IMR-90 (cell line): ENCODE measurements around the gene LBHD2. TPM values are rescaled to one million over a fixed set of nuclear protein-coding genes. Genes with fewer than 3 reads are reported as not detected.

Source experiments
- ATAC-seq: fragments of 200-7000 bp; cut with Tn5 transposase; 2 replicates; pipeline ENCODE4 v1.9.1; 2020; ENCODE audit warnings: low read depth, mild to moderate bottlenecking, moderate library complexity
- BruUV-seq: library from RNA; stranded (reverse); fragments of 400-500 nt; replicated peaks from 2 replicates; lab custom pipeline; 2021; lab: Mats Ljungman, UMichigan
- CTCF ChIA-PET: fragments of 300-600 bp; formaldehyde crosslinking; extraction: SDS; loops from one replicate; lab custom pipeline; 2021; ENCODE audit warnings: antibody characterized with exemption; lab: Yijun Ruan, JAX
- POLR2A ChIA-PET: fragments of 300-600 bp; sonication (Branson Sonifier 250); formaldehyde crosslinking; loops from one replicate; lab custom pipeline; 2022; ENCODE audit warnings: antibody characterized with exemption; ENCODE audit not compliant: unreplicated experiment; lab: Charles Lee
- DNase-seq: peaks from one replicate; pipeline ENCODE4 v3.0.0; 2013
- H2AFZ ChIP-seq: replicated peaks from 2 replicates; pipeline ENCODE3; 2013; ENCODE audit warnings: low read length, mild to moderate bottlenecking; ENCODE audit not compliant: poor library complexity
- H2AK5ac ChIP-seq: 2 replicates; pipeline ENCODE4 v1.6.1; 2013; ENCODE audit warnings: low read depth, low read length, inconsistent platforms
- H2AK9ac ChIP-seq: replicated peaks from 2 replicates; pipeline ENCODE3; 2013; ENCODE audit warnings: mild to moderate bottlenecking, low read depth, low read length, moderate library complexity; ENCODE audit not compliant: poor library complexity
- H2BK120ac ChIP-seq: 2 replicates; pipeline ENCODE4 v1.6.1; 2013; ENCODE audit warnings: low read depth, low read length, inconsistent platforms
- H2BK15ac ChIP-seq: 3 replicates; pipeline ENCODE4 v1.6.1; 2013; ENCODE audit warnings: low read depth, low read length, inconsistent platforms
- H2BK20ac ChIP-seq: 2 replicates; pipeline ENCODE4 v1.6.1; 2013; ENCODE audit warnings: low read depth, mild to moderate bottlenecking, inconsistent platforms, low read length, moderate library complexity
- H2BK5ac ChIP-seq: 2 replicates; pipeline ENCODE4 v1.6.1; 2013; ENCODE audit warnings: mild to moderate bottlenecking, low read depth, low read length, inconsistent platforms; ENCODE audit not compliant: poor library complexity, severe bottlenecking
- H3K14ac ChIP-seq: replicated peaks from 2 replicates; pipeline ENCODE4 v1.6.1; 2013; ENCODE audit warnings: low read depth, low read length, inconsistent platforms
- H3K18ac ChIP-seq: 2 replicates; pipeline ENCODE4 v1.6.1; 2013; ENCODE audit warnings: low read depth, low read length, control low read depth
- H3K23ac ChIP-seq: 2 replicates; pipeline ENCODE4 v1.6.1; 2013; ENCODE audit warnings: low read depth, low read length, inconsistent platforms
- H3K27ac ChIP-seq: 2 replicates; pipeline ENCODE4 v1.5.1; 2013; ENCODE audit warnings: mild to moderate bottlenecking, control low read depth, low read length; ENCODE audit not compliant: insufficient read depth
- H3K27me3 ChIP-seq: 2 replicates; pipeline ENCODE4 v1.6.1; 2013; ENCODE audit warnings: low read length; ENCODE audit not compliant: control insufficient read depth, insufficient read depth
- H3K36me3 ChIP-seq: 2 replicates; pipeline ENCODE4 v1.6.1; 2013; ENCODE audit warnings: low read length, mixed read lengths; ENCODE audit not compliant: control insufficient read depth, insufficient read depth
- H3K4ac ChIP-seq: 2 replicates; pipeline ENCODE4 v1.6.1; 2013; ENCODE audit warnings: low read depth, low read length, inconsistent platforms
- H3K4me1 ChIP-seq: 2 replicates; pipeline ENCODE4 v1.6.1; 2013; ENCODE audit warnings: low read length, mixed read lengths; ENCODE audit not compliant: control insufficient read depth, insufficient read depth
- H3K4me2 ChIP-seq: 2 replicates; pipeline ENCODE4 v1.6.1; 2013; ENCODE audit warnings: low read depth, mild to moderate bottlenecking, control low read depth, low read length, moderate library complexity
- H3K4me3 ChIP-seq: 2 replicates; pipeline ENCODE4 v1.5.1; 2013; ENCODE audit warnings: low read depth, mild to moderate bottlenecking, control low read depth, low read length, moderate library complexity; ENCODE audit not compliant: insufficient read depth
- H3K56ac ChIP-seq: 2 replicates; pipeline ENCODE4 v1.6.1; 2013; ENCODE audit warnings: low read length, inconsistent platforms; ENCODE audit not compliant: insufficient read depth; ENCODE audit errors: extremely low read depth
- H3K79me1 ChIP-seq, 2 experiments: 2 replicates each; pipeline ENCODE4 v1.6.1; 2013; ENCODE audit warnings: low read length in 2 of 2, inconsistent platforms in 1 of 2, low read depth in 1 of 2
- H3K9ac ChIP-seq: 2 replicates; pipeline ENCODE4 v1.6.1; 2013; ENCODE audit warnings: low read depth, low read length, control low read depth
- H3K9me1 ChIP-seq: 2 replicates; pipeline ENCODE4 v1.6.1; 2013; ENCODE audit warnings: low read length, inconsistent platforms; ENCODE audit not compliant: insufficient read depth
- H3K9me3 ChIP-seq: 2 replicates; pipeline ENCODE4 v1.6.1; 2013; ENCODE audit warnings: low read length; ENCODE audit not compliant: control insufficient read depth, insufficient read depth
- H4K20me1 ChIP-seq: 2 replicates; pipeline ENCODE4 v1.6.1; 2013; ENCODE audit warnings: low read length, inconsistent platforms; ENCODE audit not compliant: insufficient read depth
- H4K5ac ChIP-seq: 2 replicates; pipeline ENCODE4 v1.6.1; 2013; ENCODE audit warnings: mild to moderate bottlenecking, low read depth, low read length, control low read depth
- H4K8ac ChIP-seq, 2 experiments: 2 replicates each; pipeline ENCODE4 v1.6.1; 2013; ENCODE audit warnings: low read depth in 2 of 2, low read length in 2 of 2, control low read depth in 1 of 2, inconsistent platforms in 1 of 2
- H4K91ac ChIP-seq: 2 replicates; pipeline ENCODE4 v1.6.1; 2013; ENCODE audit warnings: low read depth, low read length, inconsistent platforms; ENCODE audit not compliant: insufficient read depth
- CHD1 ChIP-seq: IDR thresholded peaks from 2 replicates; pipeline ENCODE4 v1.6.1; 2012; ENCODE audit warnings: low read depth, low read length, improper control_type of control experiment
- CTCF ChIP-seq: conservative IDR thresholded peaks from 2 replicates; pipeline ENCODE4 v1.5.1; 2012; ENCODE audit warnings: mild to moderate bottlenecking, low read depth, low read length, improper control_type of control experiment
- POLR2A ChIP-seq: IDR thresholded peaks from 2 replicates; pipeline ENCODE4 v1.6.1; 2012; ENCODE audit warnings: mild to moderate bottlenecking, low read depth, low read length
- RAD21 ChIP-seq: IDR thresholded peaks from 2 replicates; pipeline ENCODE4 v1.6.1; 2012; ENCODE audit warnings: low read length, improper control_type of control experiment
- WGBS, 2 experiments: methylation state at CpG; one replicate each; pipeline versions ENCODE4 v1.1.5 to v1.1.7; 2013; ENCODE audit warnings: missing lambda C conversion rate in 2 of 2; ENCODE audit not compliant: insufficient read length in 1 of 2; ENCODE audit errors: extremely low coverage in 2 of 2; 5-methylcytosine and 5-hydroxymethylcytosine counted together
- dilution Hi-C: fragments of 300-500 bp; cut with HindIII; formaldehyde crosslinking; loops from one replicate; pipeline ENCODE4 v1.14.3; 2018; ENCODE audit warnings: low sequenced_read_pairs; ENCODE audit not compliant: unreplicated experiment
- in situ Hi-C: fragments of 300-500 bp; cut with MboI; formaldehyde crosslinking; loops from 3 replicates; pipeline ENCODE4 v1.14.3; 2019; ENCODE audit warnings: low sequenced_read_pairs, inconsistent platforms, mixed read lengths
- intact Hi-C: fragments of 100-400 bp; cut with micrococcal nuclease; formaldehyde crosslinking; loops from 2 replicates; pipeline ENCODE4 v1.10.0; 2022
- polyA plus RNA-seq, 3 experiments: library from polyadenylated mRNA; depleted of rRNA; stranded (reverse); fragments of >200 nt; gene quantifications; 2 replicates each; pipeline ENCODE4 v1.2.3, GENCODE V29; 2012; ENCODE audit warnings: low replicate concordance in 1 of 3
- total RNA-seq: library from RNA; depleted of rRNA; stranded (reverse); fragments of >200 nt; gene quantifications from 2 replicates; pipeline ENCODE4 v1.2.3, GENCODE V29; 2012

Gene LBHD2
- total and polyA plus RNA-seq, 2 of the 4 experiments (the other 2 are of a cell fraction), result not detected

- TF ChIP-seq RAD21 (no peak), POLR2A (no peak)
Measured at GRCh38 chr14:103122947-103123633, 39.1 kb downstream of the LBHD2 start, which contains the start of gene TNFAIP2 (continued).

- H2BK5ac ChIP-seq, result no peak overlapping the region
- no peak overlapping the region for H3K14ac ChIP-seq
- H3K9me1 ChIP-seq, result no peaks in the 10 kb centered on the region
- no peaks in the 10 kb centered on the region for H3K36me3 ChIP-seq
- H3K27ac ChIP-seq, result no peak overlapping the region; the same call in 1 of the 2 replicates
- no peak overlapping the region for H2BK20ac ChIP-seq
- H3K4me3 ChIP-seq, result no peak overlapping the region
- H2AK9ac ChIP-seq, result peak overlapping the region; percentile 66
- H3K4me2 ChIP-seq, result peak overlapping the region; percentile 10; the same call in 1 of the 2 replicates
- H2BK15ac ChIP-seq, result no peak overlapping the region; the same call in 2 of the 3 replicates
- no peak overlapping the region for H3K56ac ChIP-seq
- no peak overlapping the region; a peak in 1 of 4 replicates for H4K8ac ChIP-seq
- H3K27me3 ChIP-seq, result peaks cover 6% of the 10 kb centered on the region; the same call in 1 of the 2 replicates
- ChIA-PET POLR2A (no interaction called here), CTCF (no interaction called here)
- H2BK120ac ChIP-seq, result no peak overlapping the region
- DNase-seq (no peak), ATAC-seq (no peak; the same call in none of the 2 replicates)
- no peak overlapping the region for H3K18ac ChIP-seq
- dilution Hi-C loops, result no loop called here
- no peaks in the 10 kb centered on the region for H3K79me1 ChIP-seq
- peaks cover 17% of the 10 kb centered on the region for H3K4me1 ChIP-seq
- no TSS peak for BruUV-seq
- peak overlapping the region; percentile 83 for H2AFZ ChIP-seq
- peak overlapping the region; percentile 29; the same call in 1 of the 2 replicates for H3K4ac ChIP-seq
- H2AK5ac ChIP-seq, result peak overlapping the region; percentile 50; the same call in 1 of the 2 replicates
- 0 out of 2 replicates have a peak overlapping the region, but pooled peaks have one; percentile 4 for H4K5ac ChIP-seq
- no peak overlapping the region for H4K91ac ChIP-seq
- H3K9me3 ChIP-seq, result no peaks in the 10 kb centered on the region
- WGBS, 2 experiments, result 61% methylated on average over 7 of the region's 48 CpGs; no CpG with 5 or more reads in 1 of the 2 experiments
- H3K9ac ChIP-seq, result peak overlapping the region; percentile 40
- intact Hi-C loops, result no loop called here
- 0 out of 2 replicates have a peak, but pooled peaks have one; percentile 17 for TF ChIP-seq CTCF
- no peak for TF ChIP-seq CHD1
- in situ Hi-C loops, result no loop called here
- no peaks in the 10 kb centered on the region; the same call in 1 of the 2 replicates for H4K20me1 ChIP-seq
- no peak overlapping the region for H3K23ac ChIP-seq
Measured at GRCh38 chr14:103123634-103124500, 39.9 kb downstream of the LBHD2 start.
